Endothelial cell of umbilical vein (primary cell): ENCODE data around the gene TBATA. TPM values are rescaled to one million over a fixed set of nuclear protein-coding genes. Genes with fewer than 3 reads are reported as not detected.

ENCODE experiments used
- BruUV-seq: library from RNA; stranded (reverse); fragments of 400-500 nt; replicated peaks from 2 replicates; lab custom pipeline; 2021; lab: Mats Ljungman, UMichigan
- CTCF ChIA-PET: fragments of 300-600, 350-600 bp; sonication (Branson Sonifier 250); formaldehyde crosslinking; loops from one replicate; lab custom pipeline; 2021; ENCODE audit warnings: antibody characterized with exemption, inconsistent platforms; lab: Charles Lee
- POLR2A ChIA-PET: fragments of 300-600, 350-600 bp; sonication (Branson Sonifier 250); formaldehyde crosslinking; loops from one replicate; lab custom pipeline; 2021; ENCODE audit warnings: antibody characterized with exemption, inconsistent platforms; lab: Charles Lee
- DNase-seq: peaks from one replicate; pipeline ENCODE4 v3.0.0-alpha.2; 2011; ENCODE audit warnings: low read depth, low spot score
- FAIRE-seq: peaks from 2 replicates; lab custom pipeline; 2011; peaks lifted over from hg19 to GRCh38; lab: Jason Lieb, UNC
- H2AFZ ChIP-seq: 2 replicates; pipeline ENCODE4 v1.6.0; 2012; ENCODE audit warnings: low read depth, low read length, control low read depth, inconsistent platforms
- H3K27ac ChIP-seq: 2 replicates; pipeline ENCODE4 v1.5.1; 2011; ENCODE audit warnings: low read depth, mild to moderate bottlenecking, control low read depth, low read length, moderate library complexity; ENCODE audit not compliant: insufficient read depth
- H3K27me3 ChIP-seq, 2 experiments: 2 replicates each; pipeline versions ENCODE4 v1.6.0 to v1.6.1; 2011; ENCODE audit warnings: low read length in 2 of 2, mixed read lengths in 1 of 2; ENCODE audit not compliant: control insufficient read depth in 2 of 2, insufficient read depth in 2 of 2
- H3K36me3 ChIP-seq, 2 experiments: 2 replicates in 1 of 2; 3 replicates in 1 of 2; pipeline ENCODE4 v1.5.1; 2011; ENCODE audit warnings: low read length in 2 of 2, mild to moderate bottlenecking in 1 of 2, moderate library complexity in 1 of 2; ENCODE audit not compliant: control insufficient read depth in 2 of 2, insufficient read depth in 2 of 2; ENCODE audit errors: extremely low read depth in 1 of 2
- H3K4me1 ChIP-seq: 3 replicates; pipeline ENCODE4 v1.5.1; 2011; ENCODE audit warnings: mild to moderate bottlenecking, low read length; ENCODE audit not compliant: control insufficient read depth, insufficient read depth; ENCODE audit errors: extremely low read depth
- H3K4me2 ChIP-seq: 2 replicates; pipeline ENCODE4 v1.6.1; 2011; ENCODE audit warnings: low read length, control low read depth, mixed read lengths; ENCODE audit not compliant: insufficient read depth
- H3K4me3 ChIP-seq, 3 experiments: fragments of 200-600 bp in 1 of 3; sonication (generic), shearing (Covaris generic) in 1 of 3; replicated peaks in 1 of 3; 2 replicates each; pipeline ENCODE4 v1.5.1; 2011 to 2016; ENCODE audit warnings: control low read depth in 3 of 3, low read length in 3 of 3, mild to moderate bottlenecking in 2 of 3, inconsistent platforms in 1 of 3, low read depth in 1 of 3, moderate library complexity in 1 of 3; ENCODE audit not compliant: insufficient read depth in 1 of 3
- H3K79me2 ChIP-seq: 2 replicates; pipeline ENCODE4 v1.6.0; 2012; ENCODE audit warnings: low read length, inconsistent platforms; ENCODE audit not compliant: control insufficient read depth, insufficient read depth
- H3K9ac ChIP-seq: replicated peaks from 2 replicates; pipeline ENCODE3; 2011; ENCODE audit warnings: low read length, control low read depth; ENCODE audit not compliant: insufficient read depth; ENCODE audit errors: extremely low read depth
- H3K9me1 ChIP-seq: replicated peaks from 3 replicates; pipeline ENCODE4 v1.6.0; 2011; ENCODE audit warnings: mild to moderate bottlenecking, low read length; ENCODE audit not compliant: control insufficient read depth, insufficient read depth; ENCODE audit errors: extremely low read depth
- H3K9me3 ChIP-seq: replicated peaks from 2 replicates; pipeline ENCODE4 v1.5.1; 2012; ENCODE audit warnings: low read length, inconsistent platforms; ENCODE audit not compliant: control insufficient read depth, insufficient read depth
- H4K20me1 ChIP-seq: replicated peaks from 2 replicates; pipeline ENCODE3; 2011; ENCODE audit warnings: mild to moderate bottlenecking, low read length; ENCODE audit not compliant: control insufficient read depth, insufficient read depth; ENCODE audit errors: extremely low read depth
- EZH2 ChIP-seq: IDR thresholded peaks from 2 replicates; pipeline ENCODE4 v1.6.1; 2012; ENCODE audit warnings: borderline replicate concordance, low read depth, mild to moderate bottlenecking, moderate library complexity, low read length, inconsistent platforms; ENCODE audit not compliant: severe bottlenecking
- FOS ChIP-seq: IDR thresholded peaks from 2 replicates; pipeline ENCODE4 v1.6.1; 2011; ENCODE audit warnings: mild to moderate bottlenecking, low read length, moderate library complexity, borderline replicate concordance; ENCODE audit not compliant: insufficient read depth
- GATA2 ChIP-seq: IDR thresholded peaks from 2 replicates; pipeline ENCODE4 v1.7.0; 2011; ENCODE audit warnings: low read depth, mild to moderate bottlenecking, moderate library complexity, mixed read lengths, low read length; ENCODE audit not compliant: insufficient read length, insufficient read depth
- JUN ChIP-seq: IDR thresholded peaks from 2 replicates; pipeline ENCODE4 v1.6.1; 2011; ENCODE audit warnings: borderline replicate concordance, low read depth; ENCODE audit not compliant: insufficient read length, insufficient read depth
- MAX ChIP-seq: IDR thresholded peaks from 2 replicates; pipeline ENCODE4 v1.6.1; 2011; ENCODE audit not compliant: insufficient read depth, insufficient read length
- POLR2AphosphoS5 ChIP-seq: IDR thresholded peaks from 2 replicates; pipeline ENCODE4 v1.6.1; 2012; ENCODE audit warnings: low read depth, mild to moderate bottlenecking, control low read depth, low read length, moderate library complexity; ENCODE audit not compliant: insufficient read depth
- dilution Hi-C: fragments of 300-500 bp; cut with MboI; formaldehyde crosslinking; loops from one replicate; pipeline ENCODE4 v1.15.0; 2019; ENCODE audit warnings: low sequenced_read_pairs; ENCODE audit not compliant: extremely low pct_ligation_motif_present
- intact Hi-C: fragments of 100-400 bp; cut with micrococcal nuclease; formaldehyde crosslinking; loops from one replicate; pipeline ENCODE4 v1.10.0; 2022
- polyA plus RNA-seq, 4 experiments: library from polyadenylated mRNA; depleted of rRNA in 3 of 4; stranded (reverse) in 3 of 4; unstranded in 1 of 4; fragments of >200 nt; gene quantifications; 2 replicates each; pipeline versions ENCODE4 v1.2.1 to v1.2.3, GENCODE V29; 2011 to 2012; ENCODE audit warnings: missing spikeins in 1 of 4
- total RNA-seq: library from RNA; stranded (reverse); gene quantifications from 2 replicates; pipeline ENCODE4 v1.2.3, GENCODE V29; 2021

The TBATA gene
- total and polyA plus RNA-seq, 2 donors (not counting 3 experiments of a cell fraction or from before 2014, with no cell fraction given): not detected

DNA sequence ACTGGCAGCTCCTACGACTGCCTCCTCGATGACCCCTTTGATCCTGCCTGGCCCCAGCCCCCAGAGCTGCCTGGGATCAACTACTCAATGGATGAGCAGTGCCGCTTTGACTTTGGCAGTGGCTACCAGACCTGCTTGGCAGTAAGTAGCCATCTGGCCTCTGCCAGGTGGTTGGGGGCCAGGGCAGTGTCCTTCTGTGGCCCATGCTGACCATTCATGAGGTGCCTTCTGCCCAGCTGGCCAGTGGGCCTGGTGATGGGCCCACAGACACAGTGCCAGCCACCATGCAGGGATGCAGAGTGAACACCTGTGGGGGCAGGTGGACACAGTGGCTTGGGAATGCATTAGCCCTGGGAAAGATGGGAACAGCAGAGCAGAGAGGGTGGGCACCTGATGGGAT, 50.0 kb downstream of the TBATA start:
- Histone ChIP-seq H3K4me2 (no peak overlapping the region), H3K27ac (no peak overlapping the region), H3K9ac (no peak overlapping the region), H3K9me1 (no peaks in the 10 kb centered on the region), H3K79me2 (no peaks in the 10 kb centered on the region), H2AFZ (no peak overlapping the region), H3K4me1 (no peaks in the 10 kb centered on the region), H3K9me3 (no peaks in the 10 kb centered on the region), H4K20me1 (no peaks in the 10 kb centered on the region), H3K4me3 (no peak overlapping the region), H3K36me3 (no peaks in the 10 kb centered on the region), H3K27me3 (no peaks in the 10 kb centered on the region)
- intact Hi-C loops: no loop called here
- TF ChIP-seq EZH2 (no peak), GATA2 (no peak), JUN (no peak), POLR2AphosphoS5 (no peak)
- ChIA-PET POLR2A (no interaction called here), CTCF (no interaction called here)
- no peak for FAIRE-seq
- no TSS peak for BruUV-seq
- dilution Hi-C loops: no loop called here
- DNase-seq: no peak

DNA sequence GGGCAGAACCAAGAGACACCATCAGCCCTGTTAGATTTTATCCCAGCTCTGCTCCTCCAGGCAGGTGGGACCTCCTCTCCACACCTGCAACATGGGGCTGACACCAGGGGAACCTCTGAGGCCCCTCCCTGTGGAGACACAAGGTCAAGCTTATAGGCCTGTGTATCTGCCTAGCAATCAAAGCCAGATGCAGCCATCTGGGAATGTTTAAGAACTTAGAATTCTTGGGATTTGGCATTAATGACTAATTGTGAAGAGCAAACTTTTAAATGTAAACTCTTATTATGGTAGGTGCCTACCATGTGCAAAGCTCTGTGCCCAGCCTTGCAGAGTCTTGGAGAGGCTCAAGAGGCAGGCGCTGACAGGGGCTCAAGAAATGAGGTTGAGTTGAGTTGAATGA, 52.1 kb downstream of the TBATA start:
- ChIA-PET POLR2A (no interaction called here), CTCF (no interaction called here)
- no peak for DNase-seq
- peaks cover 0 to 2% of the 10 kb centered on the region in 2 experiments for H3K27me3 ChIP-seq
- H3K9me1 ChIP-seq: no peaks in the 10 kb centered on the region
- BruUV-seq: no TSS peak
- H4K20me1 ChIP-seq: no peaks in the 10 kb centered on the region
- no peaks in the 10 kb centered on the region for H3K36me3 ChIP-seq
- intact Hi-C loops (no loop called here), dilution Hi-C loops (no loop called here)
- no peak for TF ChIP-seq MAX
- TF ChIP-seq GATA2: no peak
- no peak for TF ChIP-seq JUN
- TF ChIP-seq EZH2: no peak
- no peak for TF ChIP-seq POLR2AphosphoS5
- TF ChIP-seq FOS: no peak
- no peaks in the 10 kb centered on the region for H3K4me1 ChIP-seq
- no peak overlapping the region for H3K27ac ChIP-seq
- no peak overlapping the region for H3K4me3 ChIP-seq
- no peaks in the 10 kb centered on the region for H3K79me2 ChIP-seq
- H2AFZ ChIP-seq: no peak overlapping the region
- H3K4me2 ChIP-seq: no peak overlapping the region
- no peak overlapping the region for H3K9ac ChIP-seq
- no peaks in the 10 kb centered on the region for H3K9me3 ChIP-seq
- FAIRE-seq: no peak
